H4 (cell line): ENCODE results near the gene FAM25A. TPM values are rescaled to one million over a fixed set of nuclear protein-coding genes. Genes with fewer than 3 reads are reported as not detected.
"Not testable (repeated sequence)": the region's sequence is repeated elsewhere in the genome, so short reads cannot be mapped to it uniquely, and the experiment has no call there.

Experiments used
- DNase-seq: peaks from one replicate; pipeline ENCODE4 v3.0.0-alpha.2; 2015; ENCODE audit warnings: low spot score
- total RNA-seq: library from RNA; depleted of rRNA; stranded (reverse); fragments of >200 nt; shearing (Covaris generic); gene quantifications from 2 replicates; pipeline ENCODE4 v1.2.3, GENCODE V29; 2014

The FAM25A gene
- total RNA-seq, 1 experiment from 2014 or later: not detected

- DNase-seq: not testable (repeated sequence)
These were observed 6.6 kb upstream of the FAM25A start for GRCh38 chr10:87013528-87013927.

DNA sequence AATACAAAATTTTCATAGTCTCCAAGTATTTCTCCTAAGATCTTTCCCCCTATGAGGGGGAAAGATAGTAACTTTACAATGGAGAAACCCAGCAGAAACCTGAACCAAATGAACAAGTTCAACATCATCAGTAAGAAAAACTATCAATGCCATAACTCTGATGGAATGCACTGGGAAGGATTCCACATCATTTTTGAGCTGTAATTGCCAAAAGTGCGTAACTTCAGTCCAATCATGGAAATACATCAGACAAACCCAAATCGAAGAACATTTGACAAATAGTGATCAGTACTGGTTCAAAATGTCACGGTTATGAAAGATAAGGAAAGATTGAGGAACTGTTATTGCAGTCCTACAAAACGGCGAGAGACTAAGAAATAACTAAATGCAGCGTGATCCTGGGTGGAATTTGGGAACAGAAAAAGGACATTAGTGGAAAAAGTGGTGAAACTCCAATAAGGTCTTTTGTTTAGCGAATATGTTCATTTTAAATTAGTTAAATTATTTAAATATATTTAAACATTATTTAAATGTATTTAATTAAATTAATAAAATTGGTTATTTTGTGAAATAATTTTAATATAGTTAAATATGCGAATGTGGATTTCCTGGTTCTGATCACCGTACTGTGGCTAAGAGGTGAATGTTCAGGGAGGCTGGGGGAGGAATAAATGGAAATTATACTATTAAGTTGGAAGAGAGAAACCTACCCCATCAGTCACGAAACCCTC is 4.9 kb upstream of the FAM25A start:
- DNase-seq: not testable (repeated sequence)

- DNase-seq: not testable (repeated sequence)
These were observed 2.0 kb upstream of the FAM25A start for GRCh38 chr10:87018127-87018526.

- DNase-seq: not testable (repeated sequence)
These were observed 1.0 kb upstream of the FAM25A start for GRCh38 chr10:87019066-87019465.

GRCh38 chr10:87019504-87019903 is 590 bp upstream of the FAM25A start:
- not testable (repeated sequence) for DNase-seq

GRCh38 chr10:87025285-87025958 is 5.3 kb downstream of the FAM25A start:
- DNase-seq: peak; percentile 44

DNA sequence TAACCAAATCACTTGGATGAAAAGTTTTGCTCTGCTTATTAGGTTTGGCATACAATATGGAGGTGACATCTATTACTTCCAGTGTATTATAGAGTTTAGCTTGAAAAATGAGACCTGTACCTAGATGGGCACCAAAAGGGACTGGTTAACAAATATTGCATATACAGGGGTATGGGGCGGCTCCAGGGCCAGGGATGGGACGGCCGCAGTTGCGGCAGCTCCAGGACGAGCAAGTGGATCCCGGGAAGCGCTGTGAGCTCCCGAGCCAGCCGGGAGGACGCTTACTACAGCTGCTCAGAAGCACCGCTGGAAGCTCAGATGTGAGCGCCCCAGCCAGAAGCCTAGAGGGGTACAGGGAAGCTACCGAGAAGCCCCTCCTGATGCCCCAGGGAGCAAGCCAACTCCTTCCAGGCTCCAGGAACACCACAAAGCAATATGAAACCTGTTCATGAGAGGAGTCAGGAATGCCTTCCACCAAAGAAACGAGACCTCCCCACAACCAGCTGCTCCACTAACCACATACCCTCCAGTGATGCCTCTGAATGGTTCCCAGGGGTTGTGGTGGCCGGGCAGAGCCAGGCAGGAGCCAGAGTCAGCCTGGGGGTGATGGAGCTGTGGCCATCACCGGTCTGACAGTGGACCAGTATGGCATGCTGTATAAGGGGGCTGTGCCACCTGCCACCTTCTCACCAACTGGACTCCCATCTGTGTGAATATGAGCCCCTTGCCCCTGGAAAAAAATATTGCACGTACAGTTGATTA is 6.8 kb downstream of the FAM25A start:
- not testable (repeated sequence) for DNase-seq

DNA sequence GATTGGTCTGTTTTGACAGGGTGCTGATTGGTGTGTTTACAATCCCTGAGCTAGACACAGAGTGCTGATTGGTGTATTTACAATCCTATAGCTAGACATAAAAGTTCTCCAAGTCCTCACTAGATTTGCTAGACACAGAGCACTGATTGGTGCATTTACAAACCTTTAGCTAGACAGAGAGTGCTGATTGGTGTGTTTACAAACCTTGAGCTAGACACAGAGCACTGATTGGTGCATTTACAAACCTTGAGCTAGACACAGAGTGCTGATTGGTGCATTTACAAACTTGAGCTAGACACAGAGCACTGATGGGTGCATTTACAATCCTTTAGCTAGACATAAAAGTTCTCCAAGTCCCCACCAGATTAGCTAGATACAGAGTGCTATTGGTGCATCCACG is 10.3 kb downstream of the FAM25A start:
- DNase-seq: not testable (repeated sequence)

DNA sequence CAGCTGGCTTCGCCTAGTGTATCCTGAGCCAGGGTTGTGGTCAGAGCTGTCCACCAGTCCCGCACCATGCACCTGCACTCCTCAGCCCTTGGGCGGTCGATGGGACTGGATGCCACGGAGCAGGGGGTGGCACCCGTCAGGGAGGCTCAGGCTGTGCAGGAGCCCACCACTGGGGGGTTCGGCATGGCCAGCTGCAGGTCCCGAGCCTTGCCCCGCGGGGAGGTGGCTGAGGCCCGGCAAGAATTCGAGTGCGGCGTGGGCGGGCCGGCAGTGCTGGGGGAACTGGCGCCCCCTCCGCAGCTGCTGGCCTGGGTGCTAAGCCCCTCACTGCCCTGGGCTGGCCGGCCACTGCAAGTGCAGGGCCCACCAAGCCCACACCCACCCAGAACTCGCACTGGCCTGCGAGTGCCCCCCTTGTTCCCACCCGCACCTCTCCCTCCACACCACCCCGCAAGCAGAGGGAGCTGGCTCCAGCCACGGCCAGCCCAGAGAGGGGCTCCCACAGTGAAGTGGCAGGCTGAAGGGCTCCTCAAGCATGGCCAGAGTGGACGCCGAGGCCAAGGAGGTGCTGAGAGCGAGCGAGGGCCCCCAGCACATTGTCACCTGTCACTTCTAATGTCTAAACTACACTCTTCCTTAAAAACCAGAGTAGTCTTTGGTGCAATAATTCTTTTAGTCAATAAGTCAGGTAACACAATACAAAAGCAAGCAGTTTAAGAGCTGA is 11.0 kb downstream of the FAM25A start:
- DNase-seq: no peak

GRCh38 chr10:87036623-87037022 is 16.5 kb downstream of the FAM25A start:
- DNase-seq: no peak

DNA sequence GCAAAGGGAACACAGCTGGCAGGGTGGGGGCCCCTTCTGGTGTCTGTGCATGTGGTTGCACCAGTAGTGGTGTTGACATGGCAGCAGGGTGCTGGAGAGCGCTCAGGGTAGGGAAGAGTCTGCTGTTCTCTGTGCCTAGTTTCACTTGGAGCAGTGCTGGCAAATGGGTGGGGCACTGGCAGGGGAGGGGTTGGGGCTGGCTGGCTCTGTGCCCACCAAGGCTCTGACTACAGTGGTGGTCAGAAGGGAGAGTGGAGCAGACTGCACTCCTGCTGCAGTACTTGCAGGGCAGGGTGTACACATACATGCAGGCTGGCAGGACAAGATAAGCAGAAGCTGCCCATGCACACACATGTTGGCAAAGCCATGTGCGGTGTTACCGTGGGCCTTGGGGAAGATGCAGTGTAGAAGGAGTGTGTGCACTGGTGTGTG is 18.2 kb downstream of the FAM25A start:
- DNase-seq: no peak

- DNase-seq: no peak
These were observed 18.7 kb downstream of the FAM25A start for GRCh38 chr10:87038786-87039185.

- DNase-seq: not testable (repeated sequence)
These were observed 23.5 kb downstream of the FAM25A start for GRCh38 chr10:87043579-87043978.

GRCh38 chr10:87045434-87045938 is 25.4 kb downstream of the FAM25A start:
- no peak for DNase-seq

DNA sequence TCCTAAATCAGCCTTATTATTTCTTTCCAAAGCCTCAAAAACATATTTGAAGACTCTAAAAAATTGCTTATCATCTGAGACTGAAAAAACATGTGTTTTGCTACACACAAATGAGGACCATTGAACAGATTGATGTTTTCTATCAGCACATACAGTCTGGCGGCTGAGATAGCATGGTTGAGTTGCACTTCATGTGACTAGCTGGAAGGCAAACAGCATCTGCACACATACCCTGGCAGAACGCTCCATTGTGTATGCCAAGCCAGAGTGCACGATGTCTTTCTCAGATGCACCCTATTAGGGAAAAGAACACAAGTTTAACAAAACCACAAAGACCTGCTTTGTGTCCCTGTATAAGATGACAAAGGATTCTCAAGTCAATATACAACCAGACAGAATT is 33.0 kb downstream of the FAM25A start:
- no peak for DNase-seq

DNA sequence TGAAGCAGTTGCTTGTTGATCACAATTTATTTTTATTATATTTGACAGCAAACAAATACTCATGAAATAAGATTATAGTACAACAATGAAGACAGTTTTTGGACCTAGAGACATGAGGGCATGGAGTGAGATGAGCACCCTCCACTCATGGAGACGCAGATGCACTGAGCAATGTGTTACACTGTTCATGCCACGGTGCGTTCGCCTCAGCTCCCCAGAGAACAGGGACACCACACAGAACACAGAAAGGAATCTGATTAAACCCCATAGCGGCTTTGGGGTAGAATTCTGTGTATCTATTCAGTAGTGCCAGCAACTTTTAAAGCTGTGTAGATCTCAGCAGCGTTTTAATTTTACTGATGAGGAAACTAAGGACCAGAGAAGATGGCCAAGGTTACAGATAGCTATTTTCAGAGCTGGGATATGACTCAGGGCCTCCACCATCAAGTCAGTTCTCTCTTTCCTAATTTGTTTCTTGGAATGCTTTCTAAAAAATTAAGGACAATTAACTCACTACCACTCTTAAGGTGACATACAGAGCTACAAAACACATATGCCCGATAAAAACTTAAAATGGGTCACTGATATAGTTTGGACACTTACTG is 33.6 kb downstream of the FAM25A start:
- DNase-seq: no peak

DNA sequence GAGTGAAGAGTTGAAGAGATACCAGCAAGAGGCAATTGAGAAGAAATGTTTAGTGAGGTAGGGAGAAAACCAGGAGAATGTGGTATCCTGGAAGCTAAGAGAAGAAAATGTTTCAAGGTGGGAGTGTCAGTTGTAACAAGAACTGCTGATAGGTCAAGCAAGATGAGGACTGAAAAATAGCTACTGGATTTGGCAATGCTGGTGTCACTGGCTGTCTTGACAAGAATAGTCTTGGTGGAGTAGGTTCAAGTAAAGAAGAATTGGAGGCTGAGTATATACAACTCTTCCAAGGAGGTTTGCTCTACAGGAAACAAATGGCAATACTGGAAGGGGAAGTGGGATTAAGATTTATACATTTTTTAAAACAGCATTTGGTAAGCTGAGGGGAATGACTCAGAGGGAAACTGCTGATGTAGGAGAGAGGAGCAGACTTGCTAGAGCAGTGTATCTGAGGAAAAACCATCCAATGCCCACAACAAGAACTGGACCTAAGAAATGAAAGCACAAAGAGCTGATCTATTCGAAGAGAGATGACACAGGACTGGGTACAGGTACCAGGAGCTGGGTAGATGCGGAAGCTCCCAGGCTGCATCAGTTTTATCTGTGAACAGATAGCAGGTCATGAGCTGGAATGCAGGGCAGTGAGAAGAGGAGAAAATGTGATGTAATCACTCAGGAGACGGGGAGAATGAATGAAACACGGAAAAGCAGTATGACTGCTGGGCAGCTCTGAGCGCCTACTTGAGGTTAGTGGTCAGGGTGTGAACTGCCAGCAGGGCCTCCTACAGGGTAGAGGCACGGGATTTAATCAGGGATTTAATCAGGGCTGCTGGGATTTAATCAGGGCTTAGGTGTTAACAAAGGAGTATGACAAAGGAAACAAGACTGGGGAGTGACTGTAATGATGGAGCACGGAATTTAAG is 34.5 kb downstream of the FAM25A start:
- no peak for DNase-seq

DNA sequence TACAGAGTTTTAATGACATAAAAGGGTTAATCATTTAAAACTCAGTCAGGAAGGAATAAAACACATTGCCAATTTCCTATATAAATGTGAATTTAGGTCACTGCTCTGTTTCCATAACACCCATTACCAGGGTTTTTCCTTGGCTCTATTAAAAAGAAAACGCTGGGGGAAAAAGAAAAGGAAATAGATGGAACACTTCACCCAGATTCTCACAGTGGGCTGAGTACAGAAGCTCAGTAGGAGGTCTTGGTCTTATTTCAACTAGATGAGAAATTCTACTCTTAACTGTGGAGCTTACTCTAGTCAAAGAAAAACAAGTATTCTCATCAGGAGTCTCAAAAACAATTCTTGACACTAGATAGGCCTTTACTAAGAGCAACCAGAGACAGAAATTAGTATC is 38.1 kb downstream of the FAM25A start:
- DNase-seq: no peak

GRCh38 chr10:87059401-87059800 is 39.3 kb downstream of the FAM25A start:
- no peak for DNase-seq

- DNase-seq: no peak
These were observed 40.3 kb downstream of the FAM25A start for GRCh38 chr10:87060280-87060928.
